Large intestine (tissue), 3 donors: ENCODE measurements around the gene RALA. TPM values are rescaled to one million over a fixed set of nuclear protein-coding genes. Genes with fewer than 3 reads are reported as not detected.

Experiments used
- DNase-seq, 2 donors: peaks; one replicate each; pipeline versions ENCODE4 v3.0.0 to v3.0.0-alpha.2; 2013
- H3K27ac ChIP-seq: one replicate; pipeline ENCODE4 v1.5.1; 2013; ENCODE audit warnings: low read length
- H3K27me3 ChIP-seq: 2 replicates; pipeline ENCODE4 v1.6.1; 2013; ENCODE audit warnings: low read length; ENCODE audit not compliant: control insufficient read depth, insufficient read depth
- H3K36me3 ChIP-seq: 2 replicates; pipeline ENCODE4 v1.6.1; 2013; ENCODE audit warnings: low read length; ENCODE audit not compliant: control insufficient read depth, insufficient read depth
- H3K4me1 ChIP-seq: one replicate; pipeline ENCODE4 v1.6.1; 2013; ENCODE audit warnings: low read length; ENCODE audit not compliant: control insufficient read depth, insufficient read depth
- H3K4me3 ChIP-seq: one replicate; pipeline ENCODE4 v1.5.1; 2013; ENCODE audit warnings: low read length
- H3K9me3 ChIP-seq: one replicate; pipeline ENCODE4 v1.6.1; 2013; ENCODE audit warnings: mild to moderate bottlenecking, low read depth, low read length, moderate library complexity; ENCODE audit not compliant: control insufficient read depth
- WGBS: methylation state at CpG from one replicate; pipeline ENCODE4 v1.1.5; 2013; ENCODE audit warnings: low lambda C conversion rate; ENCODE audit not compliant: insufficient coverage; 5-methylcytosine and 5-hydroxymethylcytosine counted together
- polyA plus RNA-seq: library from polyadenylated mRNA; unstranded; fragments of 120-200 nt; gene quantifications from one replicate; pipeline ENCODE4 v1.2.1, GENCODE V29; 2013

The RALA gene
- polyA plus RNA-seq, 1 donor: 38.7 TPM

- Histone ChIP-seq H3K36me3 (peaks cover 8% of the 10 kb centered on the region), H3K27me3 (no peaks in the 10 kb centered on the region), H3K4me1 (no peaks in the 10 kb centered on the region), H3K27ac (no peak overlapping the region), H3K4me3 (no peak overlapping the region), H3K9me3 (no peaks in the 10 kb centered on the region)
- WGBS: no CpG with 5 or more reads among the region's 1 CpG
- no peak for DNase-seq
Observed at GRCh38 chr7:39637963-39638485, 14.7 kb downstream of the RALA start.

DNA sequence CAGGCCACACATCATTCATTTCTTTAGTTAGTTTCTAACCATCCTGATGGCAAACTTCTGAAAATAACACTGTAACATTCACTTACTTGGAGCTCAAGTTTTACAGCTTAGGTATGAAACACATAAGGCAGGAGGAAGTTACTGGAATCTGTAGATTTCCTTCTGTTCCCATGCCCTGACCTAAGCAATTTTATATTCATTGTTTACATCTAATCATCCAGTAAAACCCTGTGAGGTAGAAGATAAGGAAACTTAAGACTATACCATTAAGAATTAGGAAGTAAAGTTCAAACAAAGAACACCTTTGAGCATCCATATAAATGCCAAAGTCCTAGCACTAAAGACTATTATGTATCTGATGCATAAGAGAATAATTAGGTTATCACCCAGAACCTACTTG lies 19.5 kb downstream of the RALA start:
- H3K27me3 ChIP-seq: no peaks in the 10 kb centered on the region
- DNase-seq: peak in 1 of 2 donors; percentile 56
- H3K9me3 ChIP-seq: no peaks in the 10 kb centered on the region
- peaks cover 2% of the 10 kb centered on the region for H3K36me3 ChIP-seq
- no peak overlapping the region for H3K27ac ChIP-seq
- no peak overlapping the region for H3K4me3 ChIP-seq
- no peaks in the 10 kb centered on the region for H3K4me1 ChIP-seq

GRCh38 chr7:39644170-39644569 lies 20.8 kb downstream of the RALA start:
- H3K27ac ChIP-seq: no peak overlapping the region
- no CpG with 5 or more reads among the region's 1 CpG for WGBS
- no peak for DNase-seq
- no peaks in the 10 kb centered on the region for H3K9me3 ChIP-seq
- no peaks in the 10 kb centered on the region for H3K4me1 ChIP-seq
- no peaks in the 10 kb centered on the region for H3K27me3 ChIP-seq
- no peak overlapping the region for H3K4me3 ChIP-seq
- peaks cover 2% of the 10 kb centered on the region for H3K36me3 ChIP-seq

GRCh38 chr7:39645482-39646407 lies 22.4 kb downstream of the RALA start:
- H3K4me3 ChIP-seq: no peak overlapping the region
- H3K9me3 ChIP-seq: no peaks in the 10 kb centered on the region
- no peaks in the 10 kb centered on the region for H3K27me3 ChIP-seq
- H3K36me3 ChIP-seq: no peaks in the 10 kb centered on the region
- no peaks in the 10 kb centered on the region for H3K4me1 ChIP-seq
- 93% methylated on average over 2 of the region's 5 CpGs for WGBS
- DNase-seq: no peak
- no peak overlapping the region for H3K27ac ChIP-seq

DNA sequence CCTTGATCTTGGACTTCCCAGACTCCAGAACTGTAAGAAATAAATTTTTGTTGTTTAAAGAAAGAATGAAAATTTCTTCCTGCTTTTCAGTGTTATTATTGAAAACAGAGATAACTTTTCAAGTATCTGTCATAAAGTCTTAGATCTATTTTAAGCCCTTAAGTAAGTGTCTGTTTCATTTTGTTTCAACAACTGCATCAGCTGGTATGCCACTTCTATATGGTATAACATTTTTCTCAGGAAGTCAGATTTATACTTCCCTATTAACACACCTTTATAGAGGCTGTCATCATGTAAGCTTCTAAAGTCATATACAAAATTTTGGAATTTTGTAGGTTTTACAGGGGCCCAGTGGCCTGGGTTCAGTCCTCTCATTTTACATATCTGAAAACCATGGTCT lies 24.4 kb downstream of the RALA start:
- Histone ChIP-seq H3K9me3 (no peaks in the 10 kb centered on the region), H3K27ac (no peak overlapping the region), H3K36me3 (no peaks in the 10 kb centered on the region), H3K27me3 (no peaks in the 10 kb centered on the region), H3K4me3 (no peak overlapping the region), H3K4me1 (no peaks in the 10 kb centered on the region)
- DNase-seq: no peak

DNA sequence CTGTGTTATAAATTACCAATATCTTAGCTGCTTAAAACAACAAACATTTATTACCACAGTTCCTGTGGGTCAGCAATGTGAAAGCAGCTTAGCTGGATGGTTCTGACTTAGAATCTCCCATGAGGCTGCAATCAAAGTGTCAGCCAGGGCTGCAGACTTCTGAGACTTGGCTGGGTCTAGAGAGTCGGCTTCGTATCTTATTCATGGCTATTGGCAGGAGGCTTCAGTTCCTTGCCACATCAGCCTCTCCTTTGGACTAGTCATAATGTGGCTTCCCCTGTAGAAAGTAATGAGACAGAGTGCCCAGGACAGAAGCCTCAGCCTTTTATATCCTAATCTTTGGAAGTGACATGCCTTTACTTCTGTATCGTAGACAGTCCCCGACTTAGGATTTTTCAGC lies 27.3 kb downstream of the RALA start:
- no peaks in the 10 kb centered on the region for H3K27me3 ChIP-seq
- no peaks in the 10 kb centered on the region for H3K36me3 ChIP-seq
- H3K4me3 ChIP-seq: no peak overlapping the region
- no peaks in the 10 kb centered on the region for H3K4me1 ChIP-seq
- DNase-seq: no peak
- H3K9me3 ChIP-seq: peaks cover 12% of the 10 kb centered on the region
- H3K27ac ChIP-seq: no peak overlapping the region
- WGBS: no CpG with 5 or more reads among the region's 4 CpGs

DNA sequence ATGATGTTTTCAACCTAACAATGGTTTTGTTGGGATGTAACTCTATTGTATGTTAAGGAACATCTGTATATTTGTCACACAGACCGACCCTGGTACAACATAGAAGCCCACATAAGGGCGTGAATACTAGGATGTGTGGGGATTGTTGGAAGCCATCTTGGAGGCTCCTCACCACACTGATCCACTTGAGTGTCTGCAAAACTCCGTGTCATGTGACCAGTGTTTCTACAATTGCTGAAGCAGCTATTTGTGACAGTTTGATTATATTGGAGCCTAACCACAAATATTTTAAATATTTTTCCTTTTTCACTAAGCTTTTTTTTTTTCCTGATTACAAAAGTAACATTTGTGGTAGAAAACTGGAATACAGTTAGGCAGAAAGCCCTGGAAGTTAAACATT lies 27.9 kb downstream of the RALA start:
- DNase-seq: peak in 1 of 2 donors; percentile 11
- Histone ChIP-seq H3K9me3 (peaks cover 13% of the 10 kb centered on the region), H3K27ac (no peak overlapping the region), H3K36me3 (no peaks in the 10 kb centered on the region), H3K4me1 (no peaks in the 10 kb centered on the region), H3K27me3 (no peaks in the 10 kb centered on the region), H3K4me3 (no peak overlapping the region)
- WGBS: no CpG with 5 or more reads among the region's 3 CpGs

DNA sequence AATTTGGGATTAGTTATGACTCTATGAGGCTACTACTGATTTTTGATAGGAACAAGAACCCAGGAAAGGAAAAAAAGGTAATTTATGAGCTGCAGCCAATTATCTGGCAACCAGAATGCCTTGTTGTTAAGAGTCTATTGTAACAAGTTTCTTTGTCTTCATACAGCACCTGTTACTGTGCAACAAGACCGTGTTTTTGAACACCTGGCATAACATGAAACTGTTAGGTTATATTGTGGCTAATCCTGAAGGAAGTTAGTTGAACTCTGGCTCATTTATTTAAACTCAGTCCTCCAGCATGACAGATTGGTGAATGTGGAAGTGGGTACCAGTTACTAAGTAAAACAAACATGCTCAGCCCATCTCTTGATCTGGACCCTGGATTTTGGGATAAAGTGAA lies 33.0 kb downstream of the RALA start:
- no peak overlapping the region for H3K27ac ChIP-seq
- no peak overlapping the region for H3K4me3 ChIP-seq
- no CpG with 5 or more reads among the region's 1 CpG for WGBS
- DNase-seq: no peak
- H3K9me3 ChIP-seq: peaks cover 13% of the 10 kb centered on the region
- H3K4me1 ChIP-seq: no peaks in the 10 kb centered on the region
- H3K27me3 ChIP-seq: no peaks in the 10 kb centered on the region
- H3K36me3 ChIP-seq: no peaks in the 10 kb centered on the region

DNA sequence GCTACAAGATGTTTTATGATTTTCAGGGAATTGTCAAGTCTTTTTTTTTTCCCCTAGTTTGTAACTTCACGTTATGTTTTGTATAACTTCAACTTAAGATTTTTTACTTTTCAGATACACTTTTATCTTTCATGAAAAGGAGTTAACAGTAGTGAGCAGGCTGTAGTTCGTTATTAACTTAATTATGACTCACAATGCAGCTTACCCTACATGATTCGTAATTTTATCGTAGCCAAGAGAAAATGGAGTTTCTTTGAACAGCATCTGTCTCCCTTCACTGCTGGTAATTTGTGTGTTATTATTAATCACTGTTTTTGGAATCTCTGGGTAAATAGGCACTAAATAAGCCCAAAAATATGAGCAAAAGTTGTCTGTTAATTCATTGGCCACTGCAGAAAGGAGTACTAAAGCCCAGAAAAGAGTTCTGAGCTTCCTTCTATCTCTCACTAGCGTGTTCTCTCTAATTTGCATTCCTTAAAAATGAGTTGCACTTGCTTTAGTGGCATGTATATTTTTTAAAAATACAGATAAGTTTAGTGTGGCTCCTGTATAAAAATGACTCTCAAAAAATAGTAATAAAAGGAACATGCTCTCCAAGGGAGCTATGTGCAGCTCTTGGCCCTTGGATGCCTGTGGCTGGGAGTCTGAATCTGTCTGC lies 36.1 kb downstream of the RALA start:
- H3K36me3 ChIP-seq: peaks cover 5% of the 10 kb centered on the region
- DNase-seq: no peak
- peaks cover 13% of the 10 kb centered on the region for H3K9me3 ChIP-seq
- WGBS: 85% methylated on average over 4 of the region's 5 CpGs
- no peaks in the 10 kb centered on the region for H3K4me1 ChIP-seq
- no peak overlapping the region for H3K4me3 ChIP-seq
- no peak overlapping the region for H3K27ac ChIP-seq
- no peaks in the 10 kb centered on the region for H3K27me3 ChIP-seq

GRCh38 chr7:39661960-39662359 lies 38.6 kb downstream of the RALA start:
- WGBS: no CpG with 5 or more reads among the region's 6 CpGs
- H3K4me1 ChIP-seq: no peaks in the 10 kb centered on the region
- H3K27me3 ChIP-seq: no peaks in the 10 kb centered on the region
- peaks cover 5% of the 10 kb centered on the region for H3K36me3 ChIP-seq
- H3K27ac ChIP-seq: no peak overlapping the region
- no peaks in the 10 kb centered on the region for H3K9me3 ChIP-seq
- no peak for DNase-seq
- no peak overlapping the region for H3K4me3 ChIP-seq
